ENCODE data around the gene SCAF4.

The SCAF4 gene

DNA sequence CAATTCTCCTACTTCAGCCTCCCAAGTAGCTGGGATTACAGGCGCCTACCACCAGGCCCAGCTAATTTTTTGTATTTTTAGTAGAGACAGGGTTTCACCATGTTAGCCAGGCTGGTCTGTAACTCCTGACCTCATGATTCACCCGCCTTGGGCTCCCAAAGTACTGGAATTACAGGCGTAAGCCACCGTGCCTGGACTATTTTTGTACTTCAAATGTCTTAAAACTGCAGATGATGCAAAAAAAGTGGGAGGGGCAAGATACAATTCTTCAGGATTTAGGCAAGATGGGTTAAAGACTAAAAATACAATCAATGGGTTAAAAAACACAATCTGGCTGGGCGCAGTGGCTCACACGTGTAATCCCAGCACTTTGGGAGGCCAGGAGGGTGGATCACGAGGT, 4.7 kb downstream of the SCAF4 start:
- H3K27ac ChIP-seq (ENCODE audit: low read depth, low read length, severe bottlenecking) = no peak overlapping the region
- H3K4me1 ChIP-seq (ENCODE audit: control insufficient read depth, insufficient read depth, low read length, poor library complexity, severe bottlenecking) = peaks cover 3% of the 10 kb centered on the region
- 92 to 98% methylated on average over 5 to 6 of the region's 7 CpGs for WGBS, 2 experiments (ENCODE audit: insufficient coverage in 2 of 2)
- H3K36me3 ChIP-seq (ENCODE audit: control insufficient read depth, insufficient read depth, low read length) = peaks cover 34% of the 10 kb centered on the region
- H3K9me3 ChIP-seq (ENCODE audit: control insufficient read depth, low read length) = no peaks in the 10 kb centered on the region
- no peak overlapping the region for H3K4me3 ChIP-seq (ENCODE audit: extremely low read depth, insufficient read depth, low read length, poor library complexity, severe bottlenecking)

DNA sequence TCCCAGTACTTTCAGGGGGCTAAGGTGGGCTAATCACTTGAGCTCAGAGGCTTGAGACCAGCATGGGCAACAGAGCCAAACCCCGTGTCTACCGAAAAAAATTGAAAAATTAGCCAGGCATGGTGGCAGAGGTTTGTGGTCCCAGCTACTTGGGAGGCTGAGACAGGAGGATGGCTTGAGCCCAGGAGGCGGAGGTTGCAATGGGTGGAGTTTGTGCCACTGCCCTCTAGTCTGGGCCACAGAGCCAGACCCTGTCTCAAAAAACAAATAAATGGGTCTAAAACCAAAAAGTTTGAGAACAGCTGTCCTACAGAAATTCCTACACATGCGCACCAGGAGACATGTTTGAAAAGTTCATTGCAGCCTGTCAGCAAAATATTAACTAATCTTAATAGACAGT, 5.5 kb downstream of the SCAF4 start:
- no peaks in the 10 kb centered on the region for H3K9me3 ChIP-seq (ENCODE audit: control insufficient read depth, low read length)
- 89 to 100% methylated on average over 2 to 3 of the region's 4 CpGs for WGBS, 2 experiments (ENCODE audit: insufficient coverage in 2 of 2)
- H3K27ac ChIP-seq (ENCODE audit: low read depth, low read length, severe bottlenecking) = no peak overlapping the region
- H3K36me3 ChIP-seq (ENCODE audit: control insufficient read depth, insufficient read depth, low read length) = peaks cover 34% of the 10 kb centered on the region
- peaks cover 3% of the 10 kb centered on the region for H3K4me1 ChIP-seq (ENCODE audit: control insufficient read depth, insufficient read depth, low read length, poor library complexity, severe bottlenecking)
- no peak overlapping the region for H3K4me3 ChIP-seq (ENCODE audit: extremely low read depth, insufficient read depth, low read length, poor library complexity, severe bottlenecking)

DNA sequence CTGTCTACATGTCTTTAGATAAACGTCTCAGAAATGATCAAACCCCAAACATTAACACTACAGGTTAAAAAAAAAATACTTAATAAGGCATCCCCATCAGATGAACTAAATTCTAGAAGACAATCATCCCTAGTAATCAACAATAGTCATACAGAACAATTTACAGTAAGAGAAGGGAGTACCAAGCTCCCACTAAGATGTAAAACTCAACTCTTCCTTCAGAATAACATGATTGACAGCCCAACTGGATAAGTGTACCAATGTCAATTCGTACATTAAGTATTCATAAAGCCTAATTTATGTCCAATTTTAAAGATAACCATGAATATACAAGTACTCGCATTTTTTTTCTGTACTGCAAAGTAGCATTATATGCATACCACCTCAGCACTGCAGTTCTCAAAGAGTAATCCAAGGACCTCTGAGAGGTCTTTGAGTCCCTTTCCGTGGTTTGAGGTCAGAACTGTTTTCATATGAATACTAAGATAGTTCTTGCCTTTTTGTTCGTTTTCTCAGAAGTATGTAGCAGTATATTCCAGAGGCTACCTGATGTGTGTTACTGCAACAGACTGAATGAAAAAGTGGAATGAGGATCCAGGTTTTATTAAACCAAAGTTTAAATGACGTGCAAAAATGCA, 6.6 kb downstream of the SCAF4 start:
- WGBS, 2 experiments (ENCODE audit: insufficient coverage in 2 of 2) = 90 to 96% methylated on average over 3 to 5 of the region's 6 CpGs
- no peak overlapping the region for H3K27ac ChIP-seq (ENCODE audit: low read depth, low read length, severe bottlenecking)
- H3K4me1 ChIP-seq (ENCODE audit: control insufficient read depth, insufficient read depth, low read length, poor library complexity, severe bottlenecking) = peaks cover 3% of the 10 kb centered on the region
- no peak overlapping the region for H3K4me3 ChIP-seq (ENCODE audit: extremely low read depth, insufficient read depth, low read length, poor library complexity, severe bottlenecking)
- peaks cover 34% of the 10 kb centered on the region for H3K36me3 ChIP-seq (ENCODE audit: control insufficient read depth, insufficient read depth, low read length)
- no peaks in the 10 kb centered on the region for H3K9me3 ChIP-seq (ENCODE audit: control insufficient read depth, low read length)

DNA sequence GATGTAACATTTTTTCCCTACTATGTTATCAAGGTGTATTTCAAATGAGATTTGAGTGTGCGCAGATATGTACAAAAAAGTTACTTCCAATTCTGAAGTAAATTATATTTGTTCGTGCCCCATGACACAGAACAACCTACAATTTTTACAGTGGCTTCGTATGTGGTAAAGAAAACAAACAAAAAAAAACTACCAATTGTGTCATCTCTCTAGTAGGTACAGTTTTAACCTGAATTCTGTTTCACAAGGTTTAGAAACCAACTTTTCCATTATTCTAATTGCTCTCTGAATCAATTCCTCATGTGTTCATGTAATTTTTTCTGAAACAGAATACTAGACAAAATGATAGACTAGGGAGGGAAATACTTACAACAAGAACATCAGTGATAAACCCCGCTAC, 7.4 kb downstream of the SCAF4 start:
- Histone ChIP-seq H3K4me3 (ENCODE audit: extremely low read depth, insufficient read depth, low read length, poor library complexity, severe bottlenecking) (no peak overlapping the region), H3K36me3 (ENCODE audit: control insufficient read depth, insufficient read depth, low read length) (peaks cover 34% of the 10 kb centered on the region), H3K27ac (ENCODE audit: low read depth, low read length, severe bottlenecking) (no peak overlapping the region), H3K4me1 (ENCODE audit: control insufficient read depth, insufficient read depth, low read length, poor library complexity, severe bottlenecking) (peaks cover 3% of the 10 kb centered on the region), H3K9me3 (ENCODE audit: control insufficient read depth, low read length) (no peaks in the 10 kb centered on the region)
- 100% methylated on average over 1 of the region's 4 CpGs for WGBS, 2 experiments (ENCODE audit: insufficient coverage in 2 of 2)

DNA sequence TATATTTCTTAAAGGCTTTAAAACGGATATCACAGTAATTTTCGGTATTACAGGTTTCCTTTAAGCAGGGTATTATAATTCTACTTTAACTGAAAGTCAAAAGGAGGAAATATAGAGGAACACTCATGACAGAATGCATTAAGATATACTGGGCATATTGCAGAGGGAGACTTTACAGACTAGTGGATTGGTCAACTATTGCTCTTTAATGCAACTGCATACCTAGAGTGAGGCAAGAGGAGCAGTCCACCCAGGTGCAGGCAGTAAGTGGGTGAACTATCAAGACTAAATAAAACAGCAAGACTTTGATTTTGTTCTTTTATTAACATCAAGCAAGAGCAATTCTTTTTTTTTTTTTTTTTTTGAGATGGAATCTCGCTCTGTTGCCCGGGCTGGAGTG, 10.5 kb downstream of the SCAF4 start:
- no peaks in the 10 kb centered on the region for H3K9me3 ChIP-seq (ENCODE audit: control insufficient read depth, low read length)
- 100% methylated on average over 1 of the region's 4 CpGs; no CpG with 5 or more reads in 1 of the 2 experiments for WGBS, 2 experiments (ENCODE audit: insufficient coverage in 2 of 2)

DNA sequence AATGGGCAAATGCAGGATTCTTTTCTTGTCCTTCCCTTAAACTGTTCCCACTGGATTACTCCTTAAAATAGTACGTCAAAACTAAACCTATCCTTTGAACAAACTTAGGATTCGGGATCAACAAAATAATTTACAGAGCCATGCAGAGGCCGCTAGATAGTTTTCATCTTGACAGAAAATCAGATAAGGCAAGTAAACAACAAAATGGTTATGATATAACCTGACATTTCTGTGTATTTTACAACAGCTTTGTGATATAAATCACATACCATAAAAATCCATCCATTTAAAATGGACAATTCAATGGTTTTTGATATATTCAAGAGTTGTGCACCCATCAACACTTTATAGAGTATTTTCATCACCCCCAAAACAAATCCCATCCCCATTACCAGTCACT, 11.2 kb downstream of the SCAF4 start:
- Histone ChIP-seq H3K4me1 (ENCODE audit: control insufficient read depth, insufficient read depth, low read length, poor library complexity, severe bottlenecking) (no peaks in the 10 kb centered on the region), H3K27ac (ENCODE audit: low read depth, low read length, severe bottlenecking) (no peak overlapping the region), H3K4me3 (ENCODE audit: extremely low read depth, insufficient read depth, low read length, poor library complexity, severe bottlenecking) (no peak overlapping the region), H3K36me3 (ENCODE audit: control insufficient read depth, insufficient read depth, low read length) (peaks cover 10% of the 10 kb centered on the region), H3K9me3 (ENCODE audit: control insufficient read depth, low read length) (no peaks in the 10 kb centered on the region)
- 100% methylated on average over 1 of the region's 3 CpGs; no CpG with 5 or more reads in 1 of the 2 experiments for WGBS, 2 experiments (ENCODE audit: insufficient coverage in 2 of 2)

More for the DNA sequence above, 10.5 kb downstream of the SCAF4 start:
- Histone ChIP-seq H3K27ac (ENCODE audit: low read depth, low read length, severe bottlenecking) (no peak overlapping the region), H3K36me3 (ENCODE audit: control insufficient read depth, insufficient read depth, low read length) (peaks cover 12% of the 10 kb centered on the region), H3K4me3 (ENCODE audit: extremely low read depth, insufficient read depth, low read length, poor library complexity, severe bottlenecking) (no peak overlapping the region), H3K4me1 (ENCODE audit: control insufficient read depth, insufficient read depth, low read length, poor library complexity, severe bottlenecking) (no peaks in the 10 kb centered on the region)

DNA sequence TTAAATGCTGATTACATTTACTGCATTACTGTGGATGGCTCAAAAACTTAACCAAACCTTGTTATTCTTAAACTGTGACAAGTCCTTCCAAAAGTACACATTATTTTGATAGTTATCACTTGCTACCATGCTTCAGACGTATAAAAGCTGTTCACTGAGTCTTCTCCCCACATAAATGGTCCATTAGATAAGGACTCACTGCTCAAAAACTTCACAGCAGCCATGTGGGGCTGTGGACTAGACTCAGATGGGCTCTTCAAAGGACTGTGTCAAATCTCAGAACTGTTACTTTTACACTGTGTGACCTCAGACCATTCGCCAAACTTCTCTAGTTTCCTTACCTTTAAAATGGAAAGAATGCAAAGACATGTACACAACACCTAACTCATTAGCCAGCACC, 11.6 kb downstream of the SCAF4 start:
- Histone ChIP-seq H3K4me3 (ENCODE audit: extremely low read depth, insufficient read depth, low read length, poor library complexity, severe bottlenecking) (no peak overlapping the region), H3K4me1 (ENCODE audit: control insufficient read depth, insufficient read depth, low read length, poor library complexity, severe bottlenecking) (peaks cover 3% of the 10 kb centered on the region), H3K9me3 (ENCODE audit: control insufficient read depth, low read length) (no peaks in the 10 kb centered on the region), H3K27ac (ENCODE audit: low read depth, low read length, severe bottlenecking) (no peak overlapping the region), H3K36me3 (ENCODE audit: control insufficient read depth, insufficient read depth, low read length) (peaks cover 10% of the 10 kb centered on the region)
- 60 to 80% methylated on average over 1 to 2 of the region's 2 CpGs for WGBS, 2 experiments (ENCODE audit: insufficient coverage in 2 of 2)

DNA sequence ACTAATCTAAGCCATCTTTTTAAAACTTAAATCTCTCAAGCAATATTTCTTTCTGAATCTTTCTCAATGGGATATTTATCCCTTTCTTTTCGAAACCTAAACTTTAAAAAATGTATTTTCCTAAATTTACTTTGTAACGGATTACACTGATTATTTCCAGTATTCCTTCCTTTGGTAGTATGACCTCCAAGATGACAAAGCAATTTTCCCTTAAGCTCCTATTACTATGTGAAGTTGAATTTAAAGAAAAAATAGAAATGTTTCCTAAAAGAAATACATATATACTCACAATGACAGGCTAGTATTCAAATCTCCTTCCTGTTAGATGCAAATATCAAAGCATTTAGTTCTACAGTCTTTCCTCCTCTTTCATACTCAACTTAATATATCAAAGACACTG, 15.8 kb downstream of the SCAF4 start:
- Histone ChIP-seq H3K27ac (ENCODE audit: low read depth, low read length, severe bottlenecking) (peak overlapping the region; percentile 3), H3K4me3 (ENCODE audit: extremely low read depth, insufficient read depth, low read length, poor library complexity, severe bottlenecking) (no peak overlapping the region), H3K36me3 (ENCODE audit: control insufficient read depth, insufficient read depth, low read length) (peaks cover 6% of the 10 kb centered on the region), H3K9me3 (ENCODE audit: control insufficient read depth, low read length) (no peaks in the 10 kb centered on the region), H3K4me1 (ENCODE audit: control insufficient read depth, insufficient read depth, low read length, poor library complexity, severe bottlenecking) (peaks cover 18% of the 10 kb centered on the region)
- 86 to 100% methylated on average over 1 of the region's 2 CpGs for WGBS, 2 experiments (ENCODE audit: insufficient coverage in 2 of 2)

DNA sequence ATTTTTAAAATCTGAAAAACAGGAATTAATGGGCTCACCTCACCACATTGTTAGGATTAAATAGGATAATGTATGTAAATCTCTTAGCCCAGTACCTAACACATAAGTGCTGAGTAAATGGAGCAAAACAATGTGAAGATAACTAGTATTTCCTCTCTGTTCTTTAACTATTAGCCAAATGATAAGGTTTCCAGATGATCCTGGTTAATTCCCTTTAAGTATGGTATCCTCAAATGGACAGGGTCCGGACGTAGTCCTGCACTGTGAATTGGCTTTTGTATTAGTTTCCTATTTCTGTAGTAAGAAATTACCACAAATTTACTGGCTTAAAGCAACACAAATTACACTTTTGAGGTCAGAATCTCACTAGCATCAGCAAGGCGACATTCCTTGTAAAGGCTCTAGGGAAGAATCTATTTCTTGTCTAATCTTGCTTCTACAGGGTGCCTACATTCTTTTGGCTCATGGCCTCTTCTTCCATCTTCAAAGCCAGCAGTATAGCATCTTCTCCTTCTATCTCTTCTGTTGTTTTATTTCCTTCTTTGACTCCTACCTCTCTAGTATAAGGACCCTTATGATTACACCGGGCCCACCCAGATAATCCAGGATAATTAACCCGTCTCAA, 17.1 kb downstream of the SCAF4 start:
- peaks cover 26% of the 10 kb centered on the region for H3K4me1 ChIP-seq (ENCODE audit: control insufficient read depth, insufficient read depth, low read length, poor library complexity, severe bottlenecking)

DNA sequence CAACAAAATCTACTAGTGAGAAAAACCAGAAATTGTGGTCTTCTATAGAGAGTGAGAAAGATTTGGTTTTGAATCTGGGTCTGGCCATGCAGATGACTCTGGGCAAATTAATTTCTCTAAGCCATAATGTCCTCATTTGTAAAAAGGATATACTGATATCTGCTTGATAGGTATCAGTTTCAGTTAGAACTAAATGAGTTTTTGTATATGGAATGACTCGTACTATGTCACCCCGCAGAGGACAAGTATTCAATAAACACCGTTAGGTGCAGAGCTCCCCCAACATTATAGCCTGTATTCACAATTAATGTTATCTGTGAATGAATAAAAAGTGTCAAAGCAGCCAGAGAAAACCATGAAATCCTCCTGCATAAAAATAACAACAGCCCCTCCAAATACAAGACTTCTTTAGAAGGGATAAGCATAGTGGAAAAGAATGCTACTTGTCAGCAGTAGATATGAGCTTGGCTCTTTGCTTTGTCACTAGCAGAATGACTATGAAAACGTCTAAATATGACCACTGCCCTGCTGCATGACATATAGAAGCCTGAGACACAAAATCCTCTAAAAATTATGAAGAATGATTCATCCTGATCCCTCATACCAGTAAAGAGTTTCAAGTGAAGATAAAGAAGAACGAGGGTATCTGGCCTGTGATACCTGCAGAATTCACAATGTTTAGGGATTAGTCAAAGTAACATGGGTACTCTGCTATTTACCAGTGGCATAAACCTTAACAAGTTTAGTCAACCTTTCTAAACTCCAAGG, 17.8 kb downstream of the SCAF4 start:
- Histone ChIP-seq H3K9me3 (ENCODE audit: control insufficient read depth, low read length) (no peaks in the 10 kb centered on the region), H3K4me3 (ENCODE audit: extremely low read depth, insufficient read depth, low read length, poor library complexity, severe bottlenecking) (no peak overlapping the region), H3K4me1 (ENCODE audit: control insufficient read depth, insufficient read depth, low read length, poor library complexity, severe bottlenecking) (peaks cover 26% of the 10 kb centered on the region), H3K27ac (ENCODE audit: low read depth, low read length, severe bottlenecking) (no peak overlapping the region), H3K36me3 (ENCODE audit: control insufficient read depth, insufficient read depth, low read length) (peaks cover 3% of the 10 kb centered on the region)
- WGBS, 2 experiments (ENCODE audit: insufficient coverage in 2 of 2) = no CpG with 5 or more reads among the region's 5 CpGs

More for the DNA sequence above, 17.1 kb downstream of the SCAF4 start:
- Histone ChIP-seq H3K36me3 (ENCODE audit: control insufficient read depth, insufficient read depth, low read length) (peaks cover 6% of the 10 kb centered on the region), H3K4me3 (ENCODE audit: extremely low read depth, insufficient read depth, low read length, poor library complexity, severe bottlenecking) (no peak overlapping the region), H3K9me3 (ENCODE audit: control insufficient read depth, low read length) (no peaks in the 10 kb centered on the region), H3K27ac (ENCODE audit: low read depth, low read length, severe bottlenecking) (peak overlapping the region; percentile 24)
- 100% methylated on average over 1 of the region's 5 CpGs; no CpG with 5 or more reads in 1 of the 2 experiments for WGBS, 2 experiments (ENCODE audit: insufficient coverage in 2 of 2)
